GM12874 (cell line): ENCODE data around the gene IL36B.

ENCODE experiments used
- TF ChIP-seq, protein P1 (sequence below): IDR thresholded peaks from 2 replicates; pipeline ENCODE4 v1.5.1; 2011; ENCODE audit warnings: low read depth, mild to moderate bottlenecking, control low read depth, low read length, moderate library complexity; ENCODE audit not compliant: insufficient read depth

Gene IL36B

GRCh38 chr2:113052396-113052917 is at the start of gene IL36B:
Gene IL36B, minus strand, starts transcription at chr2:113052867.
- TF ChIP-seq, protein P1, sequence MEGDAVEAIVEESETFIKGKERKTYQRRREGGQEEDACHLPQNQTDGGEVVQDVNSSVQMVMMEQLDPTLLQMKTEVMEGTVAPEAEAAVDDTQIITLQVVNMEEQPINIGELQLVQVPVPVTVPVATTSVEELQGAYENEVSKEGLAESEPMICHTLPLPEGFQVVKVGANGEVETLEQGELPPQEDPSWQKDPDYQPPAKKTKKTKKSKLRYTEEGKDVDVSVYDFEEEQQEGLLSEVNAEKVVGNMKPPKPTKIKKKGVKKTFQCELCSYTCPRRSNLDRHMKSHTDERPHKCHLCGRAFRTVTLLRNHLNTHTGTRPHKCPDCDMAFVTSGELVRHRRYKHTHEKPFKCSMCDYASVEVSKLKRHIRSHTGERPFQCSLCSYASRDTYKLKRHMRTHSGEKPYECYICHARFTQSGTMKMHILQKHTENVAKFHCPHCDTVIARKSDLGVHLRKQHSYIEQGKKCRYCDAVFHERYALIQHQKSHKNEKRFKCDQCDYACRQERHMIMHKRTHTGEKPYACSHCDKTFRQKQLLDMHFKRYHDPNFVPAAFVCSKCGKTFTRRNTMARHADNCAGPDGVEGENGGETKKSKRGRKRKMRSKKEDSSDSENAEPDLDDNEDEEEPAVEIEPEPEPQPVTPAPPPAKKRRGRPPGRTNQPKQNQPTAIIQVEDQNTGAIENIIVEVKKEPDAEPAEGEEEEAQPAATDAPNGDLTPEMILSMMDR, result no peak

GRCh38 chr2:113102133-113102532 is 49.5 kb upstream of the IL36B start:
- TF ChIP-seq, protein P1, result no peak

GRCh38 chr2:113098532-113098931 is 45.9 kb upstream of the IL36B start:
- TF ChIP-seq, protein P1, result no peak

DNA sequence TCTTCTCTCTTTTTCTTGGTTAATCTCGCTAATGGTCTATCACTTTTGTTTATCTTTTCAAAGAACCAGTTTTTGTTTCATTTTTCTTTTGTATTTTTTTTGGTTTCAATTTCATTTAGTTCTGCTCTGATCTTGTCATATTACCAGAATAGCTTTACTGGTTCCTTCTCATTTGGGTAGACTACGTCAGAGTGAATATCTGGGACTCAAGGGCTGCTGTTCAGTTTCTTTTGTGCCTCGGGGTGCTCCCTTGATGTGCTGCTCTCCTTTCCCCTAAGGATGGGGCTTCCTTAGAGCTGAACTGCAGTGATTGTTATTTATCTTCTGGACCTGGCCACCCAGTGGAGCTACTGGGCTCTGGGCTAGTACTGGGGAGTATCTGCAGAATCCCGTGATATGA is 45.4 kb upstream of the IL36B start:
- TF ChIP-seq, protein P1, result no peak

DNA sequence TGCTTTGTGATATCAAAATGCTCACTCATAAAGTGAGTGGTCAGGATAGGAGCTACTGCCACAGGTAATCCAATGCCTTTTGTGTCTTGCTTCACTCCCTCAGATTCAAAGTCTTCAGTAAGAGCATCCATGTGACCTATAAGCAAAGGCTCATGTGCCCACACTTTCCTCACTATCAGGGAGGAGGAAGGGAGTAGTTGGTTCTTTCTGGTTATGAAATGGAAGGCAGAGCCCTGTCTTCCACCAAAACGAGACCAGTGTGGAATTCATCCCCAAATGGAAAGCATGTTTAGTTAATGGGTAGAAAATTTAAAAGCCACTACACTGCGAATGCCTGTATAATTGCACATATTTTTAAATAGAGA is 40.9 kb upstream of the IL36B start:
- TF ChIP-seq, protein P1, result no peak

GRCh38 chr2:113092864-113093612 is 40.4 kb upstream of the IL36B start:
- TF ChIP-seq, protein P1, result no peak

DNA sequence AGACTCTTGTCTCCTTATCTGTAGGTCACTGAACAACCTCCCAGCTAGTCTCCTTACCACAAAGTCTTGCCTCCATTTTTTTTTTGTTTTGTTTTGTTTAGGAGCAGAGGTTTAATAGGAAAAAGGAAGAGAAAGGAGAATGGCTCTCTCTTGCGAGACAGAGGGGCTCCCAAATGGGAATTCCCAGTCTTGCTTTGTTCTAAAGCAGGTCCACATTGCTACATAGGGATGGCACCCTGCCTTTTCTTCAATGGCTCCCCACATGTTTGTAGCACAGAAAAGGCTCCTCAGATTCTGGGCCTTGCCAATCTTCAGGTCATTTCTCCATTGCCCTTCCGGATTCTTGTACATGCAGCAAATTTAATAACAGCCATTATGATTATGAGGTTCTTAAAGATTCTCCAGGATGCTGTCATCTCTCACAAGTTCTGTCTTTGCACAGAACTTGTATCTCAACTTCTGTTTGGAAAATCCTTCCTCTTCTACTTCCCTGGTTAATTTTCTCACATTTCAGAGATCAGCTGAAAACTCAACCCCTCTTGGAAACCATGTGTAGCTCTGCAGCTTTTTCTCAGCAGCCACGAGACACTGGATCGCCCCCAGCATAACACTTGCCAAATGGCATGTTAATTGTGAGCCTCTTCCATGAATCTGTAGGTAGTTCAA is 38.7 kb upstream of the IL36B start:
- TF ChIP-seq, protein P1, result no peak
